Liver (tissue), 3 donors: ENCODE measurements around the gene NCR2.

ENCODE experiments used
- SP1 ChIP-seq: IDR thresholded peaks from 2 replicates; pipeline ENCODE4 v1.6.1; 2018; ENCODE audit warnings: antibody characterized with exemption, mild to moderate bottlenecking
- TAF1 ChIP-seq: conservative IDR thresholded peaks from 2 replicates; pipeline ENCODE4 v1.6.1; 2016; ENCODE audit warnings: antibody characterized with exemption, mild to moderate bottlenecking
- TF ChIP-seq, protein P1 (sequence below): fragments of 150-350 bp; IDR thresholded peaks from 2 replicates; pipeline ENCODE4 v1.5.1; 2017; ENCODE audit warnings: improper control_type of control experiment, low read depth, low read length; ENCODE audit not compliant: missing input control
- TF ChIP-seq, protein P2 (sequence below): IDR thresholded peaks from 2 replicates; pipeline ENCODE4 v1.6.1; 2016; ENCODE audit warnings: antibody characterized with exemption
- donor health status: healthy.
- donor health status: healthy.

DNA sequence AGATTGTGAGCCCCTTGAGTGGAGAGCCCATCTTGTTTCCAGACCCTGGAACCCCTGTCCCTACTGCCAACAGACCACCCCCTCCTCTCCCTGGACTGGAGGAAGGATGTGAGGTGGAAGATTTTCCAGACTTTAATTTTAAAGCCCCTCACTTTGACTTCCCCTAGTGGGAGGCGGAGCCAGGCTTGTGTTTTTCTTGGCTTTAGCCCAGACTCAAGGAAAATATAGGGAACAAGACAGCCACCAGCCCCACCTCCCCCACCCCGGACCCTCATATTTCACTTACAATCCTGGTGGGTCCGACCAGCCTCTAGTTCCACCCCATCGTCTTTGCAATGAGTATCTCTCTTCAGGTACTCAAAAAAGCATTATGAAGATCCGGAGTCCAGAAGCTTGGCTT, 40.8 kb downstream of the NCR2 start:
- TF ChIP-seq, protein P1, sequence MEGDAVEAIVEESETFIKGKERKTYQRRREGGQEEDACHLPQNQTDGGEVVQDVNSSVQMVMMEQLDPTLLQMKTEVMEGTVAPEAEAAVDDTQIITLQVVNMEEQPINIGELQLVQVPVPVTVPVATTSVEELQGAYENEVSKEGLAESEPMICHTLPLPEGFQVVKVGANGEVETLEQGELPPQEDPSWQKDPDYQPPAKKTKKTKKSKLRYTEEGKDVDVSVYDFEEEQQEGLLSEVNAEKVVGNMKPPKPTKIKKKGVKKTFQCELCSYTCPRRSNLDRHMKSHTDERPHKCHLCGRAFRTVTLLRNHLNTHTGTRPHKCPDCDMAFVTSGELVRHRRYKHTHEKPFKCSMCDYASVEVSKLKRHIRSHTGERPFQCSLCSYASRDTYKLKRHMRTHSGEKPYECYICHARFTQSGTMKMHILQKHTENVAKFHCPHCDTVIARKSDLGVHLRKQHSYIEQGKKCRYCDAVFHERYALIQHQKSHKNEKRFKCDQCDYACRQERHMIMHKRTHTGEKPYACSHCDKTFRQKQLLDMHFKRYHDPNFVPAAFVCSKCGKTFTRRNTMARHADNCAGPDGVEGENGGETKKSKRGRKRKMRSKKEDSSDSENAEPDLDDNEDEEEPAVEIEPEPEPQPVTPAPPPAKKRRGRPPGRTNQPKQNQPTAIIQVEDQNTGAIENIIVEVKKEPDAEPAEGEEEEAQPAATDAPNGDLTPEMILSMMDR, result no peak
- TF ChIP-seq TAF1 (no peak), SP1 (no peak)
- TF ChIP-seq, protein P2, sequence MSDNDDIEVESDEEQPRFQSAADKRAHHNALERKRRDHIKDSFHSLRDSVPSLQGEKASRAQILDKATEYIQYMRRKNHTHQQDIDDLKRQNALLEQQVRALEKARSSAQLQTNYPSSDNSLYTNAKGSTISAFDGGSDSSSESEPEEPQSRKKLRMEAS, result no peak
